Neural cell (in vitro differentiated cells): ENCODE measurements around the gene SLC6A17.

ENCODE experiments used
- CTCF ChIP-seq: fragments of 450-650 bp; IDR thresholded peaks from 2 replicates; pipeline ENCODE4 v1.5.1; 2014; ENCODE audit warnings: antibody characterized with exemption, mild to moderate bottlenecking, moderate library complexity; ENCODE audit not compliant: poor library complexity, severe bottlenecking
- EP300 ChIP-seq: fragments of 450-650 bp; conservative IDR thresholded peaks from 2 replicates; pipeline ENCODE4 v1.6.1; 2014; ENCODE audit warnings: antibody characterized with exemption, mild to moderate bottlenecking, moderate library complexity; ENCODE audit not compliant: poor library complexity, severe bottlenecking
- EZH2 ChIP-seq: fragments of 200-600, 300-800 bp; shearing (Covaris generic), sonication (generic); IDR thresholded peaks from 2 replicates; pipeline ENCODE4 v1.6.1; 2014; ENCODE audit warnings: antibody characterized with exemption, low read length, borderline replicate concordance, mild to moderate bottlenecking; ENCODE audit not compliant: insufficient read depth, poor library complexity, severe bottlenecking
- MXI1 ChIP-seq: fragments of 450-650 bp; conservative IDR thresholded peaks from 2 replicates; pipeline ENCODE4 v1.6.1; 2014; ENCODE audit warnings: antibody characterized with exemption, mild to moderate bottlenecking; ENCODE audit not compliant: poor library complexity, severe bottlenecking
- POLR2AphosphoS5 ChIP-seq: IDR thresholded peaks from 2 replicates; pipeline ENCODE4 v1.6.1; 2012
- SMC3 ChIP-seq: fragments of 450-650 bp; conservative IDR thresholded peaks from 2 replicates; pipeline ENCODE4 v1.6.1; 2014; ENCODE audit warnings: antibody characterized with exemption, mild to moderate bottlenecking, moderate library complexity; ENCODE audit not compliant: poor library complexity
- TAF1 ChIP-seq: IDR thresholded peaks from 2 replicates; pipeline ENCODE4 v1.6.1; 2012; ENCODE audit warnings: low read depth
- TF ChIP-seq, protein P1 (sequence below): IDR thresholded peaks from 2 replicates; pipeline ENCODE4 v1.6.1; 2012; ENCODE audit warnings: borderline replicate concordance

GRCh38 chr1:110166861-110167260 lies 16.6 kb downstream of the SLC6A17 start:
- TF ChIP-seq CTCF: no peak
- TF ChIP-seq, protein P1, sequence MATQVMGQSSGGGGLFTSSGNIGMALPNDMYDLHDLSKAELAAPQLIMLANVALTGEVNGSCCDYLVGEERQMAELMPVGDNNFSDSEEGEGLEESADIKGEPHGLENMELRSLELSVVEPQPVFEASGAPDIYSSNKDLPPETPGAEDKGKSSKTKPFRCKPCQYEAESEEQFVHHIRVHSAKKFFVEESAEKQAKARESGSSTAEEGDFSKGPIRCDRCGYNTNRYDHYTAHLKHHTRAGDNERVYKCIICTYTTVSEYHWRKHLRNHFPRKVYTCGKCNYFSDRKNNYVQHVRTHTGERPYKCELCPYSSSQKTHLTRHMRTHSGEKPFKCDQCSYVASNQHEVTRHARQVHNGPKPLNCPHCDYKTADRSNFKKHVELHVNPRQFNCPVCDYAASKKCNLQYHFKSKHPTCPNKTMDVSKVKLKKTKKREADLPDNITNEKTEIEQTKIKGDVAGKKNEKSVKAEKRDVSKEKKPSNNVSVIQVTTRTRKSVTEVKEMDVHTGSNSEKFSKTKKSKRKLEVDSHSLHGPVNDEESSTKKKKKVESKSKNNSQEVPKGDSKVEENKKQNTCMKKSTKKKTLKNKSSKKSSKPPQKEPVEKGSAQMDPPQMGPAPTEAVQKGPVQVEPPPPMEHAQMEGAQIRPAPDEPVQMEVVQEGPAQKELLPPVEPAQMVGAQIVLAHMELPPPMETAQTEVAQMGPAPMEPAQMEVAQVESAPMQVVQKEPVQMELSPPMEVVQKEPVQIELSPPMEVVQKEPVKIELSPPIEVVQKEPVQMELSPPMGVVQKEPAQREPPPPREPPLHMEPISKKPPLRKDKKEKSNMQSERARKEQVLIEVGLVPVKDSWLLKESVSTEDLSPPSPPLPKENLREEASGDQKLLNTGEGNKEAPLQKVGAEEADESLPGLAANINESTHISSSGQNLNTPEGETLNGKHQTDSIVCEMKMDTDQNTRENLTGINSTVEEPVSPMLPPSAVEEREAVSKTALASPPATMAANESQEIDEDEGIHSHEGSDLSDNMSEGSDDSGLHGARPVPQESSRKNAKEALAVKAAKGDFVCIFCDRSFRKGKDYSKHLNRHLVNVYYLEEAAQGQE: no peak
- no peak for TF ChIP-seq EZH2
- TF ChIP-seq EP300: no peak
- no peak for TF ChIP-seq TAF1
- TF ChIP-seq SMC3: no peak
- TF ChIP-seq MXI1: no peak
- no peak for TF ChIP-seq POLR2AphosphoS5
